ENCODE results near the gene GHR. TPM values are rescaled to one million over a fixed set of nuclear protein-coding genes. Genes with fewer than 3 reads are reported as not detected.

GHR gene
- total and polyA plus RNA-seq, 2 donors from 2014 or later = 3.7 to 6.5 TPM

DNA sequence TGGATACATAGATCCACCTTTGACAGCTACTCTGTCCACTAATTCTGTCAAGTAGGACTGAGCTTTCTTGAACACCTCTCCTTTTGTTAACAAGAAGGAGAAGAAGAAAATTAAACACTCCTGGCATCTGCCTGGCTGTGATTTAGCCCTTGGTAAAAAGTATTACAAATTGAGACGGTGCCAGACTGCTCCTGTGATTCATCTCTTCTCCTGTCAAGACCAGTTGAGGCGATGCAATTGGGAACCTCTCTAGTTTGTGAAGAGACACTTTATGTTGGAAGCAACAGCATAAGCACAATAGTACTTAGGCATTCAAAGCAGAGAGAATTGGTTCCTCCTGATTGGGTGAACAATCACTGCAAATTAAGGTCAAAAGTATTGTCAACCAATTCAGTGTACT, 72.7 kb downstream of the GHR start:
- FAIRE-seq = no peak
- intact Hi-C loops (cut with DNase I) = no loop called here

DNA sequence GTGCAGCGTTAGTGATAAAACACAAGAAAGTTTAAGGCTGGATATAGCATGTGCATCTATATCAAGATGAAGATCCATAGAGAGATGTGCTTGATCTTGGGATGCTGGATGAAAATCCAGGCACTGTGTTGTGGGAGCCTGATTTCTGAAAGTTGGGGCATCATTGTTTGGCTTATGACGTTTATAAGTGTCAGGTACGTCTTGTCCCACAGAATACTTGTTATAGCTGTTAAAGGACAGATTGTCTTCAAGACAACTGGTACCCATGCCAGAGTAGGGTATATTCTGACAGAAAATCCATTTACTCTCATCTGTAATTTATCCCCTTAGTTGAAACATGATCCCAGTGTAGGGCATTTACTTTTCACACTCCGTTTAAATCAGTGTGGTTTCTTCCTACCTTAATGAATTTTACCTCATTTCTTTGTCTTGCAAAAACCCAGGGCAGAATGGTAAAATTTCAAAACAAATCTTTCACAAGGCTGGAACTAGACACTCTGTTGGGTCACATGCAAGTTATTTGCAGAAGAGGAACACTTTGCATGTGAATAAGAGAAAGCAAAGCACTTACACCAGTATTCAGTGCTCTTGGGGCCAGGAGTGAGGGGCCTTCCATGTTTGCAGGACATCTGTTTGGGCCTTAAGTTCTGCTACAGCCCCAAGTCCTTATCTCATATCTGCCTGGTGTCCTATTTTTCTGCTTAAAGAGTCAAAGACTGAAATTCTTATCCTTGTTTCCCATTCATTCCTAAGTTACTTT, 73.3 kb downstream of the GHR start:
- FAIRE-seq = no peak

More for the DNA sequence above, 72.7 kb downstream of the GHR start:
- Histone ChIP-seq H3K4me3 (ENCODE audit: low read length in 3 of 3) (no peak overlapping the region), H3K36me3 (ENCODE audit: control insufficient read depth in 2 of 3, insufficient read depth in 3 of 3, low read length in 3 of 3) (no peaks in the 10 kb centered on the region), H3K27ac (ENCODE audit: low read depth in 2 of 2, low read length in 2 of 2) (no peak overlapping the region), H3K27me3 (ENCODE audit: control insufficient read depth, insufficient read depth, low read length) (no peaks in the 10 kb centered on the region), H3K4me1 (ENCODE audit: control insufficient read depth in 2 of 3, insufficient read depth in 2 of 3, low read depth in 1 of 3, low read length in 3 of 3) (peaks cover 0 to 9% (median 0%) of the 10 kb centered on the region in 3 donors), H3K9ac (ENCODE audit: low read length in 3 of 3) (no peak overlapping the region), H3K9me3 (ENCODE audit: control insufficient read depth in 2 of 3, insufficient read depth in 1 of 3, low read length in 3 of 3) (no peaks in the 10 kb centered on the region)
- DNase-seq = no peak
- TF ChIP-seq, protein P1, sequence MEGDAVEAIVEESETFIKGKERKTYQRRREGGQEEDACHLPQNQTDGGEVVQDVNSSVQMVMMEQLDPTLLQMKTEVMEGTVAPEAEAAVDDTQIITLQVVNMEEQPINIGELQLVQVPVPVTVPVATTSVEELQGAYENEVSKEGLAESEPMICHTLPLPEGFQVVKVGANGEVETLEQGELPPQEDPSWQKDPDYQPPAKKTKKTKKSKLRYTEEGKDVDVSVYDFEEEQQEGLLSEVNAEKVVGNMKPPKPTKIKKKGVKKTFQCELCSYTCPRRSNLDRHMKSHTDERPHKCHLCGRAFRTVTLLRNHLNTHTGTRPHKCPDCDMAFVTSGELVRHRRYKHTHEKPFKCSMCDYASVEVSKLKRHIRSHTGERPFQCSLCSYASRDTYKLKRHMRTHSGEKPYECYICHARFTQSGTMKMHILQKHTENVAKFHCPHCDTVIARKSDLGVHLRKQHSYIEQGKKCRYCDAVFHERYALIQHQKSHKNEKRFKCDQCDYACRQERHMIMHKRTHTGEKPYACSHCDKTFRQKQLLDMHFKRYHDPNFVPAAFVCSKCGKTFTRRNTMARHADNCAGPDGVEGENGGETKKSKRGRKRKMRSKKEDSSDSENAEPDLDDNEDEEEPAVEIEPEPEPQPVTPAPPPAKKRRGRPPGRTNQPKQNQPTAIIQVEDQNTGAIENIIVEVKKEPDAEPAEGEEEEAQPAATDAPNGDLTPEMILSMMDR (IDR thresholded peaks at IDR 0.05; ENCODE audit: borderline replicate concordance, extremely low read depth, insufficient read depth) = no peak

DNA sequence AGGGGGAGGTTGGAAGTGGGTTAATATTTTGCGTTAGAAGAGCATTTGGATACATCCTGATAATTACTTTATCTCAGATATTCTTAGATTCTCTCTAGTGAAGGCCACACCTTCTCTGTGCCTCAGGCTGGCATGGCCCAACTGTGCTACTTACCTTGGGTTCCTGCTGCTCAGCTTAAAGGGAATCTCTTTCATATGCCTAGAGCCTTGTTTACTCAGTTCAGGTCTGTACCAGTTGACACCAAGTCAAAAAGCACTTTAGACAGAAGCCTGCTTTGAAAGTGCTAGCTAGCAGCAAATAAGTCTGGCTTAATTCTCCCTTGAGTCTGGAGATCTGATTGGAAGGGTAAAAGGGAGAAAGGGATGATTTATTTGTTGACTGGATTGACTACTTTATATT, 74.8 kb downstream of the GHR start:
- Histone ChIP-seq H3K4me3 (ENCODE audit: low read length in 3 of 3) (no peak overlapping the region), H3K4me1 (ENCODE audit: control insufficient read depth in 2 of 3, insufficient read depth in 2 of 3, low read depth in 1 of 3, low read length in 3 of 3) (peaks cover 0 to 11% (median 2%) of the 10 kb centered on the region in 3 donors), H3K9me3 (ENCODE audit: control insufficient read depth in 2 of 3, insufficient read depth in 1 of 3, low read length in 3 of 3) (no peaks in the 10 kb centered on the region), H3K27ac (ENCODE audit: low read depth in 2 of 2, low read length in 2 of 2) (no peak overlapping the region), H3K9ac (ENCODE audit: low read length in 3 of 3) (peak overlapping the region in 1 of 3 donors; percentile 23), H3K36me3 (ENCODE audit: control insufficient read depth in 2 of 3, insufficient read depth in 3 of 3, low read length in 3 of 3) (no peaks in the 10 kb centered on the region), H3K27me3 (ENCODE audit: control insufficient read depth, insufficient read depth, low read length) (no peaks in the 10 kb centered on the region)
- FAIRE-seq (no peak), DNase-seq (no peak)
- TF ChIP-seq, protein P1 (IDR thresholded peaks at IDR 0.05; ENCODE audit: borderline replicate concordance, extremely low read depth, insufficient read depth) = no peak
- intact Hi-C loops (cut with DNase I) = no loop called here

More for the DNA sequence above, 73.3 kb downstream of the GHR start:
- no peak for DNase-seq
- H3K27ac ChIP-seq (ENCODE audit: low read depth in 2 of 2, low read length in 2 of 2) = no peak overlapping the region
- no peaks in the 10 kb centered on the region for H3K36me3 ChIP-seq (ENCODE audit: control insufficient read depth in 2 of 3, insufficient read depth in 3 of 3, low read length in 3 of 3)
- TF ChIP-seq, protein P1 (IDR thresholded peaks at IDR 0.05; ENCODE audit: borderline replicate concordance, extremely low read depth, insufficient read depth) = no peak
- H3K9ac ChIP-seq (ENCODE audit: low read length in 3 of 3) = no peak overlapping the region
- H3K4me3 ChIP-seq (ENCODE audit: low read length in 3 of 3) = no peak overlapping the region
- H3K27me3 ChIP-seq (ENCODE audit: control insufficient read depth, insufficient read depth, low read length) = no peaks in the 10 kb centered on the region
- peaks cover 0 to 9% (median 0%) of the 10 kb centered on the region in 3 donors for H3K4me1 ChIP-seq (ENCODE audit: control insufficient read depth in 2 of 3, insufficient read depth in 2 of 3, low read depth in 1 of 3, low read length in 3 of 3)
- no peaks in the 10 kb centered on the region for H3K9me3 ChIP-seq (ENCODE audit: control insufficient read depth in 2 of 3, insufficient read depth in 1 of 3, low read length in 3 of 3)
- intact Hi-C loops (cut with DNase I) = no loop called here
